ENCODE results near the gene DENND4B. TPM values are rescaled to one million over a fixed set of nuclear protein-coding genes. Genes with fewer than 3 reads are reported as not detected.

Gene DENND4B
- total RNA-seq, 1 experiment from 2014 or later = 41.3 TPM

- H2AFZ ChIP-seq = no peak overlapping the region
- no peaks in the 10 kb centered on the region for H3K36me3 ChIP-seq (ENCODE audit: low read depth)
- no peak overlapping the region for H3K4me3 ChIP-seq
- H3F3A ChIP-seq (ENCODE audit: insufficient read depth, low read depth) = no peaks in the 10 kb centered on the region
- TF ChIP-seq CTCF (conservative IDR thresholded peaks at IDR 0.05) (no peak), EZH2 (IDR thresholded peaks at IDR 0.05; ENCODE audit: low read depth) (no peak)
- H3K9me2 ChIP-seq (ENCODE audit: insufficient read depth) = no peaks in the 10 kb centered on the region
- no peak for DNase-seq
- no peaks in the 10 kb centered on the region for H3K4me1 ChIP-seq (replicated peaks; ENCODE audit: insufficient read depth)
- intact Hi-C loops (cut with micrococcal nuclease; ENCODE audit: unreplicated experiment) = no loop called here
- no TSS peak for BruUV-seq (replicated peaks)
- H3K9me3 ChIP-seq (ENCODE audit: insufficient read depth, low read depth) = no peaks in the 10 kb centered on the region
- no peaks in the 10 kb centered on the region; the same call in 1 of the 2 replicates for H4K20me1 ChIP-seq (ENCODE audit: insufficient read depth)
- H3K4me2 ChIP-seq = no peak overlapping the region
- H3K27me3 ChIP-seq (ENCODE audit: insufficient read depth, low read depth) = no peaks in the 10 kb centered on the region
- H3K27ac ChIP-seq = no peak overlapping the region
- ChIA-PET CTCF (no interaction called here), POLR2A (ENCODE audit: unreplicated experiment) (interaction anchor here (0.6 kb wide), 1 partner anchor 12 kb away, joined by 15 read pairs; no protein-coding TSS in a partner anchor)
- H3K79me2 ChIP-seq (ENCODE audit: low read depth) = no peaks in the 10 kb centered on the region
These were observed 11.8 kb downstream of the DENND4B start for GRCh38 chr1:153934746-153935145.

GRCh38 chr1:153933955-153934354 lies 12.6 kb downstream of the DENND4B start:
- no TSS peak for BruUV-seq (replicated peaks)
- 0 out of 2 replicates have a peak, but pooled peaks cover under 1% of the 10 kb centered on the region for H3F3A ChIP-seq (ENCODE audit: insufficient read depth, low read depth)
- no peaks in the 10 kb centered on the region for H4K20me1 ChIP-seq (ENCODE audit: insufficient read depth)
- POLR2A ChIA-PET (ENCODE audit: unreplicated experiment) = no interaction called here
- no peak overlapping the region for H3K27ac ChIP-seq
- no peak overlapping the region for H3K4me2 ChIP-seq
- no peak overlapping the region for H2AFZ ChIP-seq
- CTCF ChIA-PET = interaction anchor here (0.6 kb wide), 1 partner anchor 1997 kb away, joined by 3 read pairs; no protein-coding TSS in a partner anchor
- no peaks in the 10 kb centered on the region for H3K36me3 ChIP-seq (ENCODE audit: low read depth)
- no peak for DNase-seq
- H3K9me2 ChIP-seq (ENCODE audit: insufficient read depth) = no peaks in the 10 kb centered on the region
- H3K4me1 ChIP-seq (replicated peaks; ENCODE audit: insufficient read depth) = no peaks in the 10 kb centered on the region
- TF ChIP-seq CTCF (conservative IDR thresholded peaks at IDR 0.05) (no peak), EZH2 (IDR thresholded peaks at IDR 0.05; ENCODE audit: low read depth) (no peak)
- H3K27me3 ChIP-seq (ENCODE audit: insufficient read depth, low read depth) = no peaks in the 10 kb centered on the region
- intact Hi-C loops (cut with micrococcal nuclease; ENCODE audit: unreplicated experiment) = no loop called here
- H3K79me2 ChIP-seq (ENCODE audit: low read depth) = no peaks in the 10 kb centered on the region
- H3K4me3 ChIP-seq = no peak overlapping the region
- no peaks in the 10 kb centered on the region for H3K9me3 ChIP-seq (ENCODE audit: insufficient read depth, low read depth)

- H3K36me3 ChIP-seq (ENCODE audit: low read depth) = no peaks in the 10 kb centered on the region
- H3K9me2 ChIP-seq (ENCODE audit: insufficient read depth) = no peaks in the 10 kb centered on the region
- TF ChIP-seq CTCF (conservative IDR thresholded peaks at IDR 0.05) = no peak
- TF ChIP-seq EZH2 (IDR thresholded peaks at IDR 0.05; ENCODE audit: low read depth) = no peak
- CTCF ChIA-PET = no interaction called here
- intact Hi-C loops (cut with micrococcal nuclease; ENCODE audit: unreplicated experiment) = no loop called here
- no peak overlapping the region for H3K4me2 ChIP-seq
- no peak overlapping the region for H2AFZ ChIP-seq
- POLR2A ChIA-PET (ENCODE audit: unreplicated experiment) = no interaction called here
- H3F3A ChIP-seq (ENCODE audit: insufficient read depth, low read depth) = 0 out of 2 replicates have a peak, but pooled peaks cover 2% of the 10 kb centered on the region
- BruUV-seq (replicated peaks) = no TSS peak
- H3K9me3 ChIP-seq (ENCODE audit: insufficient read depth, low read depth) = no peaks in the 10 kb centered on the region
- no peaks in the 10 kb centered on the region for H3K79me2 ChIP-seq (ENCODE audit: low read depth)
- no peak overlapping the region for H3K4me3 ChIP-seq
- H3K27ac ChIP-seq = no peak overlapping the region
- H3K4me1 ChIP-seq (replicated peaks; ENCODE audit: insufficient read depth) = no peaks in the 10 kb centered on the region
- no peaks in the 10 kb centered on the region for H4K20me1 ChIP-seq (ENCODE audit: insufficient read depth)
- DNase-seq = no peak
- no peaks in the 10 kb centered on the region for H3K27me3 ChIP-seq (ENCODE audit: insufficient read depth, low read depth)
These were observed 13.1 kb downstream of the DENND4B start for GRCh38 chr1:153933430-153933829.
